HG02885 (cell line): ENCODE measurements around the gene SLC25A26.
"Not testable (repeated sequence)": the region's sequence is repeated elsewhere in the genome, so short reads cannot be mapped to it uniquely, and the experiment has no call there.

Experiments used
- ATAC-seq: cut with Tn5 transposase; IDR thresholded peaks from one replicate; pipeline ENCODE4 v1.9.1; 2021; ENCODE audit warnings: mild to moderate bottlenecking; ENCODE audit not compliant: unreplicated experiment, poor library complexity

The SLC25A26 gene

GRCh38 chr3:66224220-66224619 lies 3.4 kb downstream of the SLC25A26 start:
- no peak for ATAC-seq

- ATAC-seq = not testable (repeated sequence)
These were observed 5.3 kb downstream of the SLC25A26 start for GRCh38 chr3:66226093-66226492.

GRCh38 chr3:66227051-66227450 lies 6.2 kb downstream of the SLC25A26 start:
- no peak for ATAC-seq

- ATAC-seq = no peak
These were observed 7.1 kb downstream of the SLC25A26 start for GRCh38 chr3:66227915-66228314.

- peak; percentile 44 for ATAC-seq
These were observed 7.9 kb downstream of the SLC25A26 start for GRCh38 chr3:66228707-66229106.

GRCh38 chr3:66229931-66230330 lies 9.1 kb downstream of the SLC25A26 start:
- no peak for ATAC-seq

- no peak for ATAC-seq
These were observed 12.2 kb downstream of the SLC25A26 start for GRCh38 chr3:66233033-66233432.

- ATAC-seq = no peak
These were observed 15.5 kb downstream of the SLC25A26 start for GRCh38 chr3:66236281-66236680.

- no peak for ATAC-seq
These were observed 16.8 kb downstream of the SLC25A26 start for GRCh38 chr3:66237552-66237951.

GRCh38 chr3:66239513-66240123 lies 18.8 kb downstream of the SLC25A26 start:
- ATAC-seq = no peak

- ATAC-seq = no peak
These were observed 20.7 kb downstream of the SLC25A26 start for GRCh38 chr3:66241466-66241865.

- ATAC-seq = no peak
These were observed 22.1 kb downstream of the SLC25A26 start for GRCh38 chr3:66242788-66243464.

GRCh38 chr3:66248641-66249040 lies 27.8 kb downstream of the SLC25A26 start:
- no peak for ATAC-seq

GRCh38 chr3:66253790-66254620 lies 33.2 kb downstream of the SLC25A26 start:
- no peak for ATAC-seq

GRCh38 chr3:66255865-66256264 lies 35.1 kb downstream of the SLC25A26 start:
- no peak for ATAC-seq

- no peak for ATAC-seq
These were observed 36.0 kb downstream of the SLC25A26 start for GRCh38 chr3:66256806-66257205.

- ATAC-seq = no peak
These were observed 38.9 kb downstream of the SLC25A26 start for GRCh38 chr3:66259566-66260255.

GRCh38 chr3:66260431-66260830 lies 39.6 kb downstream of the SLC25A26 start:
- ATAC-seq = no peak

GRCh38 chr3:66261355-66261754 lies 40.6 kb downstream of the SLC25A26 start:
- no peak for ATAC-seq

- ATAC-seq = no peak
These were observed 44.8 kb downstream of the SLC25A26 start for GRCh38 chr3:66265649-66266048.

GRCh38 chr3:66266551-66266950 lies 45.8 kb downstream of the SLC25A26 start:
- no peak for ATAC-seq
